HG02759 (cell line): ENCODE data around the gene COL4A1.
"Not testable (repeated sequence)": the region's sequence is repeated elsewhere in the genome, so short reads cannot be mapped to it uniquely, and the experiment has no call there.

Experiments used
- ATAC-seq: cut with Tn5 transposase; IDR thresholded peaks from one replicate; pipeline ENCODE4 v1.9.1; 2021; ENCODE audit warnings: mild to moderate bottlenecking, moderate library complexity; ENCODE audit not compliant: unreplicated experiment

COL4A1 gene

GRCh38 chr13:110324026-110324749 is 17.2 kb upstream of the COL4A1 start:
- no peak for ATAC-seq

DNA sequence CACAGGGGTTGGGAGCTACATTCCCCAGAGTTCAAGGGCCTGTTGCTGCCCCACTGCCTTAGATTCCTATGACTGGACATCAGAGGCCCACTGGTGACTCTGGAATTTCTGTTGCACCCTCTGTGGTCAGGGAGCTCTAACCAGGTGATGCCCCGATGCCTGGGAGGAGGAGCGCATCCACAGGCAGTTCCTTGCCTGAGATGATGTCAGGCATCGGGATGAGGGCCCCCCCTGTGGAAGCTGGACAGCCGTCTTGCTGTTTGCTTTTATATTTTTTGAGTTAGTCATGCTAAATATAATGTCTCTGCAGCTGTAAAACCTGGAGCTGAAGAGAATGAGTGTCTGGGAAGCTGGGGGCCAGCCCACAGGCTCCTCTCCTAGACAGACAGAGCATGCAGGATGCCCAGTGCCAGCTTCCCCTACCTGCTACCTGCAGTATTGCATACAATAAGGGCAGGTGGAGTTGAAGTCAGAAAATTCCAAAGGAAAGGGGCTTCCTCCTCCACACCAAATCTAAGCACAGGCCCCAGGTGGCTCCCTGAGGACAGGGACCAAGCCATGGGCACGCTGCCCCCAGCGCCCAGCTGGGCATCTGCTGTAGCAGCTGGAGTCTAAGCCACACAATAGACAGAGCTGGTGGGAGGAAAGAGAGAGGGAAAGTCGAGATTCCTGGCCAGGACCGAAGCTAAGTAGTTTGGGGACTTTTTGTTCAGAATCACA is 16.4 kb upstream of the COL4A1 start:
- ATAC-seq: no peak

DNA sequence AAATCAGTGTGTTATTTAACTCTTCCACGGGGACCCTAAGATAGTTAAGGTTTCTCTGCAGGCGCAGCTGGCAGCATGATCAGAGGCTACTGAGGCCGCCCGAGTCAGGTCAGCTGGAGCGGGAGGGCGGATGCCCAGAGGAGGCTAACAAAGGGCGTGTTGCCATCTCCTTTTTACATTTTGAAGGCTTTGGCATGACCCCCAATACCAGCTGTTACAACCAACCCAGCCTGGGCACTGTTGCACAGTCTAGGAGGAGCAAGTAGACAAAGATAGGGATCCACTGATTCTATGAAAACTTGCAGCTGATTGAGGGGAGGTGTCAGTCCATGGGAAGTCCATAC is 15.8 kb upstream of the COL4A1 start:
- no peak for ATAC-seq

DNA sequence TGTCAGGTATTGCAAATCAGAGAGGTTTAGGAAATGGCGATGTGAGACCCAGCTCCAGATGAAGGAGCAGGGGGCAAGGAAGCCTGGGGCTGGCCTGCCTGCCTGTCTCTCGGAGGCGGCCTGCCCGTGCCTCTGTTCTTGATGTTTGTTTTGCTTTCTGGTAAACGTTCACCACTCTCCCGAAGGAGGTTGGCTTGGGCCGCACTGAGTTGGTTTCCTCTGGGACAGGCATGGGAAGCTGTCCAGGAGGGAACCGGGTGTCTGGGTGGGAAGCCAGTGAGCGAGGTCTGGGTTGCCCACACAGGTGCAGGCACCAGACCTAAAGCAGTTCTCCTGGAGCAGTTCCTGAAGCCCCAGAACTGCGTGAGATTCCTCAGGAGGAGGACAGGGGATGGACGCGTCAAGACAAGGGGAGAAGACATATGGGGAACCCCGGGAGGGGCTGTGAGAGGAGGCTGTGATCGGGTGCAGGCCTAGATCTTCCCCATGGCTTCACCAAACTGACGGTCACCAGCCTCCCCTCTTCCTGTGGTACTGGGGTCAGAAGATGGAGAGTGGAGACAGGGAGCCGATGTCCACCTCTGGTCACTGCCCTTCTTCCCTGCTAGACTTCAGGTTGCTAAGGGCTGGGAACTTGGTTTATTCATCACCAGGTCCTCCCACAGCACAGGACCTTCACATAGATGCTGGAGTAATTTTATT is 15.3 kb upstream of the COL4A1 start:
- no peak for ATAC-seq

DNA sequence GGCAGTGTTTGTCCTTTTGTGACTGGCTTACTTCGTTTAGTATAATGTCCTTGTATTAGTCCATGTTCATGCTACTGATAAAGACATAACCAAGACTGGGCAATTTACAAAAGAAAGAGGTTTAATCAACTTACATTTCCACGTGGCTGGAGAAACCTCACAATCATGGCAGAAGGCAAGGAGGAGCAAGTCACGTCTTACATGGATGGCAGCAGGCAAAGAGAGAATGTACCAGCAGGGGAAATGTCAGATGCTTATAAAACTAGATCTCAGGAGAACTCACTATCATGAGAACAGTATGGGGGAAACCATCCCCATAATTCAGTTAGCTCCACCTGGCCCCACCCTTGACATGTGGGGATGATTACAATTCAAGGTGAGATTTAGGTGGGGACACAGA is 14.6 kb upstream of the COL4A1 start:
- ATAC-seq: not testable (repeated sequence)

DNA sequence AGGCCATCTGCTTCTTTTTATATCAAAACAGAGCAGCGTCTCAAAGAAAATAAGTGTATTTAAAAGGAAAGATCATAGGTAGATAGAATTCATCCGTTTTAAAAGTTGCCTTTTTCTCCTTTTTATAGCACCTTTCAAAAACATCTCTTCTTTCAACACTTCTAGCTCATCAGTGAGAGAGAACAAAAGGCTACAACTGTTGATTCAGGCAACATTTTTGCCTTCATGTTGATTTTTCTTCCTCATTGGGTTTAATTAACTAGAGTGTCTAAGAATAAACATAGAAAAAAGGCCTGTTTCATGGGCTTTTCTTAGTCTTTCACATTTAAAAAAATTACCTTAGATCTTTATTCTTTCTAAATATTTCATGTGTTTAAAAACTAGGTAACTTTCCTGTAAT is 13.7 kb upstream of the COL4A1 start:
- ATAC-seq: no peak

- ATAC-seq: no peak
These were observed 13.0 kb upstream of the COL4A1 start for GRCh38 chr13:110319774-110320509.

- ATAC-seq: no peak
These were observed 12.4 kb upstream of the COL4A1 start for GRCh38 chr13:110319397-110319773.

DNA sequence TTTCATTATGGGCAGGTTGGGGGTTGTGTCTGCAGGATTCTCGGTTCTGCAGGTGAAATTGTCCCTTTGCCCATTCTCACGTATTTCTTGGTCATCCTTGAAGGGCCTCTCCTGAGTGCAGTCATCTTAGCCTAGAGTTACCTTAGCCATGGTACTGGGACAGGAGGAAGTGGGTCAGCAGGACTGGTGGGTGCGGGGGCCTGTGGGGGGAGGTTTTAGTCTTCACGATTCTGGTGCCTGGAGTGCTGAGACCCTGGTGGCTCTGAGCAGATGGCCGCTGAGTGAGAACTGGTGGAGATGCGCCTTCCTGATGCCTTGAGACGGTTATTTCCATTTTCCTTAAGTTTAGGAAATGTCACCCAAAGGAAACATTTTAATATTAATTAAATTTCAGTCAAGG is 12.0 kb upstream of the COL4A1 start:
- no peak for ATAC-seq

- ATAC-seq: no peak
These were observed 10.7 kb upstream of the COL4A1 start for GRCh38 chr13:110317496-110318195.

DNA sequence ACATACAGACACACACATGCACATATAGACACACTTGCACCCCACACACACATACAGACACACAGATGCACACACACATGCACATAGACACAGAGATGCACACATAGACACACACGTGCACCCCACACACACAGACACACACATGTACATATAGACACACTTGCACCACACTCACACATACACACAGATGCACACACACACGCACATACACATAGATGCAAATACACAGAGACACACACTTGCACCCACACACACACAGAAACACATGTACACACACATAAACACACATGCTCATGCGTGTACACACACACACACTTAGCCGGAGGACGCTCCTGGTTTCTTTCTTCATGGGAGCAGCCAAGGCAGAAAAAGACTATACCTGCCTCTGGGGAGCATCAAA is 10.1 kb upstream of the COL4A1 start:
- ATAC-seq: no peak

GRCh38 chr13:110316196-110316595 is 9.2 kb upstream of the COL4A1 start:
- no peak for ATAC-seq

- ATAC-seq: no peak
These were observed 7.7 kb upstream of the COL4A1 start for GRCh38 chr13:110314516-110315245.

DNA sequence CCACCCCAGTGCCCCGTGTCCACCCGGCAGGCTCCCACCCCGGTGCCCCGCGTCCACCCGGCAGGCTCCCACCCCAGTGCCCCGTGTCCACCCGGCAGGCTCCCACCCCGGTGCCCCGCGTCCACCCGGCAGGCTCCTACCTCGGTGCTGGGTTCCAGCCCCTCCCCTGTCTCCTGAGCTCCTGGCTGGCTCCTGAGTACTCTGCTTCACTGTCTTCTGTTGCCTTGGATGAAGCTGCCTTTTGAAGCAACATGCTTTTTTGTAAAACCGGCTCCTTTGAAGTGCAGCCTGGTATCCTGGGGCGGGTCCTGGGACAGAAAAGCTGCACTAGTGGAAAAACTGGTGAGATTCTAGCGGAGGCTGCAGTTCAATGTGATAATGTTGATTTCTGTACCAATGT is 6.8 kb upstream of the COL4A1 start:
- not testable (repeated sequence) for ATAC-seq

DNA sequence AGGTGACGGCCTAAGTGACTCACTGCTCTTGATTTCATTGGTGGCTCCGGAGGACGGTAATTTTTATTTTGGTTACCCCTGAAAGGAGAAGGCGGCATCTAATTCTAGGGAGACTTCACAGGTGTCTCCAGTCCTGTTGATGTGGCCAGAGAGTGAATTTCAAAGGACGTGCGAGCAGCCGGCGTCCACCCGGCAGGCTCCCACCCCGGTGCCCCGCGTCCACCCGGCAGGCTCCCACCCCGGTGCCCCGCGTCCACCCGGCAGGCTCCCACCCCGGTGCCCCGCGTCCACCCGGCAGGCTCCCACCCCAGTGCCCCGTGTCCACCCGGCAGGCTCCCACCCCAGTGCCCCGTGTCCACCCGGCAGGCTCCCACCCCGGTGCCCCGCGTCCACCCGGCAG is 6.3 kb upstream of the COL4A1 start:
- not testable (repeated sequence) for ATAC-seq

- no peak for ATAC-seq
These were observed 5.5 kb upstream of the COL4A1 start for GRCh38 chr13:110312339-110313031.

GRCh38 chr13:110311443-110312338 is 4.7 kb upstream of the COL4A1 start:
- ATAC-seq: no peak
